ENCODE data around the gene NBPF1.
"Not testable (repeated sequence)": the region's sequence is repeated elsewhere in the genome, so short reads cannot be mapped to it uniquely, and the experiment has no call there.

NBPF1 gene

DNA sequence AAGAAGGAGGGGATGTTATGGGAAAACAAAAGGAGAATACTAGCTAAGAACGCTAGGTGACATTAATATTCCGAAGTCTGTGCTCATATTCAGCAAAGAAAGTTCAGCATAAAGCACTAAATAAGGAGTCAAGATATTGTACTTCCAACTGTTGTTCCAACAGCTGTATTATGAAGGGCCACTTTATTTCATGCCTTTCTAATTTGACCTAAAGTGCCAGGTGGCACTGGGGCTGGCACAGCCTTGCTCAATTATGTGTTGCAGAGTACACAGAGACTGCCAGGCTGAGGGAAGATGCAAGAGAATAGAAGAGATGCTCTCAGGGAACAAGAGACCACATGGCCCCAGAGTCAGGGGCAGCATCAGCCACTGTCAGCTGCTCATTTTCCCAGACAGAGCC lies 9.7 kb downstream of the NBPF1 start:
- not testable (repeated sequence) for H3K4me1 ChIP-seq (ENCODE audit: control extremely low read depth in 1 of 4, control insufficient read depth in 4 of 4, insufficient read depth in 4 of 4, low read length in 3 of 4); DNase-seq; H3K9me3 ChIP-seq (ENCODE audit: control extremely low read depth in 1 of 5, control insufficient read depth in 4 of 5, insufficient read depth in 2 of 5, low read depth in 1 of 5, low read length in 4 of 5); H3K27me3 ChIP-seq (replicated peaks in 2 of 5; ENCODE audit: control insufficient read depth in 4 of 5, insufficient read depth in 5 of 5, low read length in 4 of 5); H3K27ac ChIP-seq (ENCODE audit: insufficient read depth in 1 of 2, low read depth in 1 of 2, low read length in 2 of 2, poor library complexity in 1 of 2, severe bottlenecking in 2 of 2); H3K4me3 ChIP-seq (ENCODE audit: control insufficient read depth in 1 of 7, extremely low read depth in 1 of 7, insufficient read depth in 4 of 7, low read depth in 2 of 7, low read length in 6 of 7)
- ChIA-PET CTCF (interaction anchor here (1.0 to 2.6 kb wide), 4 partner anchors 9 to 22 kb away, joined by 3 to 7 read pairs (median 5); partner anchors contain the start of gene NBPF1), POLR2A (interaction anchor here (0.6 kb wide), 1 partner anchor 338 kb away, joined by 4 read pairs; no protein-coding TSS in a partner anchor)
- peaks cover 5 to 21% (median 8%) of the 10 kb centered on the region in 4 experiments for H3K36me3 ChIP-seq (ENCODE audit: control insufficient read depth in 4 of 4, insufficient read depth in 4 of 4, low read length in 3 of 4)
- no CpG with 5 or more reads among the region's 2 CpGs for WGBS (ENCODE audit: insufficient coverage)

DNA sequence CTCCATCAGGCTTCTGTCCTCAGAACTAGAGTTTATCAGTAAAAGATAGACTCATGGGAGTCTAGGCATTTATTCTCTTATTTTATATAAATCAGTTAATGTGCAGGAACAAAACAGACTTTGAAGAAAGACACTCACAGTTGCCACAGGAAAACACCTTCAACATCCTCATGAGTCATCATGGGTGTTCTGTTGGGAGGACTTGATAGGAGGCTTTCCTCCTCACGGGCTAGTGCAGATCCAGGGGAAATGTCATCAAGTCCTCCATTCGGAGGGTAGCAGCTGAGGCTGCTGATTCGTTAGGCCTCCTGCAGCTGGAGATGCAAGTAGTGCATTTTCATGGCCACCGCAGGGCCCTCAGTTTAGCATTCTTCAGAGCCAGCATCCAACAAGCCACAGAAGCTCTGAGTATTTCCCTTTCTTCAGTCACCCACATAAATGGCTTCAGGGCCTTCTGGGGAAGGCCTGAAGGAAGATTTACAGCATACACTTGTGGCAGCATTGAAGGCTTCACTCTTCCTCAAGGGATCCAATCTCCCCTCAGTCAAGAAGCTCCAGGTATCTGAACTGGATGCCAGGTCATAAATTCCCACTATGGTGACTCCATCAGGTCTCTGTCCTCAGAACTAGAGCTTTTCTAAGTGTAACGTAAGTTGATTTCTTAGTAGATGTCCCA lies 10.9 kb downstream of the NBPF1 start:
- peaks cover 3 to 11% (median 5%) of the 10 kb centered on the region in 4 experiments for H3K36me3 ChIP-seq (ENCODE audit: control insufficient read depth in 4 of 4, insufficient read depth in 4 of 4, low read length in 3 of 4)
- H3K27me3 ChIP-seq (replicated peaks in 2 of 5; ENCODE audit: control insufficient read depth in 4 of 5, insufficient read depth in 5 of 5, low read length in 4 of 5); H3K4me3 ChIP-seq (ENCODE audit: control insufficient read depth in 1 of 7, extremely low read depth in 1 of 7, insufficient read depth in 4 of 7, low read depth in 2 of 7, low read length in 6 of 7); H3K27ac ChIP-seq (ENCODE audit: insufficient read depth in 1 of 2, low read depth in 1 of 2, low read length in 2 of 2, poor library complexity in 1 of 2, severe bottlenecking in 2 of 2); H3K4me1 ChIP-seq (ENCODE audit: control extremely low read depth in 1 of 4, control insufficient read depth in 4 of 4, insufficient read depth in 4 of 4, low read length in 3 of 4); DNase-seq; POLR2A ChIA-PET; H3K9me3 ChIP-seq (ENCODE audit: control extremely low read depth in 1 of 5, control insufficient read depth in 4 of 5, insufficient read depth in 2 of 5, low read depth in 1 of 5, low read length in 4 of 5): not testable (repeated sequence)
- WGBS (ENCODE audit: insufficient coverage) = 100% methylated on average over 1 of the region's 5 CpGs
- CTCF ChIA-PET = interaction anchor here (1.6 to 2.6 kb wide), 2 partner anchors 10 to 19 kb away, joined by 6 to 7 read pairs; partner anchors contain the start of gene NBPF1

DNA sequence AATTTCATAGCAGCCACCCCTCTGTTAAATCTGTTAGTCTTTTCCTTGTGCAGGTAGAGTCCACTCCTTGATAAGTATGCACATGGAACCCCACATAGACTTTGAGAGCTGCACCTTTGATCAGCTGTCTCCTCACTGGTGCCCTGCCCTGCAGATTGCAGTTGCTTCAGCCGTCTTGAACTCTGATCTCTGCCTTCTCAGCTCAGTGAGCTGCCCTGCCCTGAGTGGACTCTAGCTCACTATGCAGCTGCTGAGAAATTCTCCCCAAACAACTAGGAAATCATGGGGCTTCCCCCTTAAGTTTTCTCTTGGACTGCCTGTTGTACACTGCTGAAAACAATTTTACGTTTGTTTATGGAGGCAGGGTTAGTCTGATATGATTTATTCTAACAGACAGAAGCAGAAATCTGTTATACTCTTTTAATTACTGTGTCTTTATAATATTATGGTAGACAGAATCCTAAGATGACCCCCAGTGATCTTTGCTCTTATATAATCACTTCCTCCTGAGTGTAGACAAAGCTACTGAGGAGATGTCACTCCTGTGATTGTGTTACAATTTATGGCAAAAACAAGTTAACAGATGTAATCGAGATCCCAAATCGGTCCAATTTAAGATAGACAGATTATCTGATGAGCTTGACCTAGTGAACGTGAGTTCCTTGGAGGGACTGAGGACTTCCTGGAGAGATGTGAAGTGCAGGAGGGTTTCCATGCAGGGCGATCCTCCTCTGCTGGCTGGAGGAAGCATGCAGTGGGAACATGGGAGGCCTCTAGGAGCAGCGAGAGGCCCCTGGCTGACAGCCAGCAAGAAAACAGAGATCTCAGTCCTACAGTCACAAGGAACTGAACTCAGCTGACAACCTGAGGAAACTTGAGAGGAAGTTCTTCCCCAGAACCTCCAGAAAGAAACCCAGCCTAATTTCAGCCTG lies 12.2 kb downstream of the NBPF1 start:
- H3K4me1 ChIP-seq (ENCODE audit: control extremely low read depth in 1 of 4, control insufficient read depth in 4 of 4, insufficient read depth in 4 of 4, low read length in 3 of 4); DNase-seq; H3K27me3 ChIP-seq (replicated peaks in 2 of 5; ENCODE audit: control insufficient read depth in 4 of 5, insufficient read depth in 5 of 5, low read length in 4 of 5); H3K9me3 ChIP-seq (ENCODE audit: control extremely low read depth in 1 of 5, control insufficient read depth in 4 of 5, insufficient read depth in 2 of 5, low read depth in 1 of 5, low read length in 4 of 5); H3K27ac ChIP-seq (ENCODE audit: insufficient read depth in 1 of 2, low read depth in 1 of 2, low read length in 2 of 2, poor library complexity in 1 of 2, severe bottlenecking in 2 of 2); H3K36me3 ChIP-seq (ENCODE audit: control insufficient read depth in 4 of 4, insufficient read depth in 4 of 4, low read length in 3 of 4); POLR2A ChIA-PET; H3K4me3 ChIP-seq (ENCODE audit: control insufficient read depth in 1 of 7, extremely low read depth in 1 of 7, insufficient read depth in 4 of 7, low read depth in 2 of 7, low read length in 6 of 7): not testable (repeated sequence)
- WGBS (ENCODE audit: insufficient coverage) = 55% methylated on average over 2 of the region's 7 CpGs
- CTCF ChIA-PET = interaction anchor here (1.0 to 2.6 kb wide), 6 partner anchors 8 to 106 kb away, joined by 3 to 14 read pairs (median 8); partner anchors contain the start of gene NBPF1

DNA sequence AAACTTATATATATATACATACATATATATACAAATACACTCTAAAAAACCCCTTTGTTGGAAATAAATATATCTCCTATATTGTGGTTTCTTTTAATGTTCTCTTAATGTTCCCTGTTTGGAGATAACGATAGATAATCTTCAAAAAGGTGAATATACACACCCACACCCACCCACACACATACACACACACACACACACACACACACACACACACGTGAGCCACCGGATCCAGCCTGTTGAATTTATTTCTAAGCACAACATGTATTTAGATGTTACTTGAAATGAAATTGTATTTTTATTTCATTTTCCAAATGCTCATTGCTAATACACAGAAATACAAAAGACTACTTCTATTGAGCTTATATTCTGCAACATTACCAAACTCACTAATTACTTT lies 14.0 kb downstream of the NBPF1 start:
- POLR2A ChIA-PET; DNase-seq; H3K36me3 ChIP-seq (ENCODE audit: control insufficient read depth in 4 of 4, insufficient read depth in 4 of 4, low read length in 3 of 4); H3K4me3 ChIP-seq (ENCODE audit: control insufficient read depth in 1 of 7, extremely low read depth in 1 of 7, insufficient read depth in 4 of 7, low read depth in 2 of 7, low read length in 6 of 7); H3K27ac ChIP-seq (ENCODE audit: insufficient read depth in 1 of 2, low read depth in 1 of 2, low read length in 2 of 2, poor library complexity in 1 of 2, severe bottlenecking in 2 of 2); H3K4me1 ChIP-seq (ENCODE audit: control extremely low read depth in 1 of 4, control insufficient read depth in 4 of 4, insufficient read depth in 4 of 4, low read length in 3 of 4); H3K27me3 ChIP-seq (replicated peaks in 2 of 5; ENCODE audit: control insufficient read depth in 4 of 5, insufficient read depth in 5 of 5, low read length in 4 of 5); H3K9me3 ChIP-seq (ENCODE audit: control extremely low read depth in 1 of 5, control insufficient read depth in 4 of 5, insufficient read depth in 2 of 5, low read depth in 1 of 5, low read length in 4 of 5): not testable (repeated sequence)
- CTCF ChIA-PET = interaction anchor here (1.8 to 2.5 kb wide), 4 partner anchors 10 to 108 kb away, joined by 4 to 14 read pairs (median 10); partner anchors contain the start of gene NBPF1
- WGBS (ENCODE audit: insufficient coverage) = 100% methylated on average over 1 of the region's 3 CpGs

DNA sequence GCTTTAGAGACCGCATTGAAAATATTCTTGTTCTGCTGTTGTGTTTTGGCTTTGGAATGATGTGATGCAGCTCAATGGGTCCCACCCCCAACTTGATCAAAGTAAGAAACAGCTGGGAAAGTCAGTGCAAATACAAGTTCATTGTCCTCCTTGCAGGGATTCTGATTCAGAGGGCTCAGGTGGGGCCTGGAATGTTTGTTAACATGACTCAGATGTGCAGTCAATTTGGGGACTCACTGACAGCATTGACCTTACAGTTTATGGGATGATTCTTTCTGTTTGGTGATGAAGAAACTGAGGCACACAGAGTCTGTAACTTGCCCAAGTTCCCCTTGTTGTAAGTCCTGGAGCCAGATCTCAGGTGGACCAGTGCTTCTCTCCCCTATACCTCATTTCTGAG lies 18.1 kb downstream of the NBPF1 start:
- POLR2A ChIA-PET; DNase-seq; H3K27me3 ChIP-seq (replicated peaks in 2 of 5; ENCODE audit: control insufficient read depth in 4 of 5, insufficient read depth in 5 of 5, low read length in 4 of 5); CTCF ChIA-PET; H3K9me3 ChIP-seq (ENCODE audit: control extremely low read depth in 1 of 5, control insufficient read depth in 4 of 5, insufficient read depth in 2 of 5, low read depth in 1 of 5, low read length in 4 of 5); H3K36me3 ChIP-seq (ENCODE audit: control insufficient read depth in 4 of 4, insufficient read depth in 4 of 4, low read length in 3 of 4); H3K4me1 ChIP-seq (ENCODE audit: control extremely low read depth in 1 of 4, control insufficient read depth in 4 of 4, insufficient read depth in 4 of 4, low read length in 3 of 4); H3K4me3 ChIP-seq (ENCODE audit: control insufficient read depth in 1 of 7, extremely low read depth in 1 of 7, insufficient read depth in 4 of 7, low read depth in 2 of 7, low read length in 6 of 7); H3K27ac ChIP-seq (ENCODE audit: insufficient read depth in 1 of 2, low read depth in 1 of 2, low read length in 2 of 2, poor library complexity in 1 of 2, severe bottlenecking in 2 of 2): not testable (repeated sequence)
- no CpG with 5 or more reads among the region's 1 CpG for WGBS (ENCODE audit: insufficient coverage)

DNA sequence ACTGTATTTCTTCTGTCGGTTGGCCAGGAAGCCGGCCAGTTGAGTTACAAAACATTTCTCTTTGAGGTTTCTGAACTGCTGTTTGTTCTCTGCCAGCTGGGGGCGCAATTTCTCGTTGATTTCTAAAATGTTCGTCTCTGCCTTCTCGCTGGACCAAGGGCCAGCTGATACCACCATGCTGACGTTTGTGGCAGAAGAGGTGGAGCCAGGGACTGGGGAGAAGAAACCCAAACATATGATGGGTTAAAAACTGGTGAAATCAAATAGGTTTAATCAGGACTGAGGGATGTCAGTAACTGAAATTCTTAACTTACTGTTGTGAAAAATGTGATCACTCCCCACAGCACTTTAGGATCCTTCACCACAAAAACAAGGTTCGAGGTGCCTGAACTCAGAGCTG lies 21.5 kb downstream of the NBPF1 start:
- DNase-seq; H3K27me3 ChIP-seq (replicated peaks in 2 of 5; ENCODE audit: control insufficient read depth in 4 of 5, insufficient read depth in 5 of 5, low read length in 4 of 5); H3K4me3 ChIP-seq (ENCODE audit: control insufficient read depth in 1 of 7, extremely low read depth in 1 of 7, insufficient read depth in 4 of 7, low read depth in 2 of 7, low read length in 6 of 7); H3K4me1 ChIP-seq (ENCODE audit: control extremely low read depth in 1 of 4, control insufficient read depth in 4 of 4, insufficient read depth in 4 of 4, low read length in 3 of 4); H3K36me3 ChIP-seq (ENCODE audit: control insufficient read depth in 4 of 4, insufficient read depth in 4 of 4, low read length in 3 of 4); H3K9me3 ChIP-seq (ENCODE audit: control extremely low read depth in 1 of 5, control insufficient read depth in 4 of 5, insufficient read depth in 2 of 5, low read depth in 1 of 5, low read length in 4 of 5); H3K27ac ChIP-seq (ENCODE audit: insufficient read depth in 1 of 2, low read depth in 1 of 2, low read length in 2 of 2, poor library complexity in 1 of 2, severe bottlenecking in 2 of 2): not testable (repeated sequence)
- ChIA-PET POLR2A (interaction anchor here (0.6 kb wide), 1 partner anchor 29 kb away, joined by 3 read pairs; no protein-coding TSS in a partner anchor), CTCF (interaction anchor here (0.6 to 1.9 kb wide), 4 partner anchors 17 to 312 kb away, joined by 3 to 9 read pairs (median 5); partner anchors contain the start of gene NBPF1)
- no CpG with 5 or more reads among the region's 8 CpGs for WGBS (ENCODE audit: insufficient coverage)

DNA sequence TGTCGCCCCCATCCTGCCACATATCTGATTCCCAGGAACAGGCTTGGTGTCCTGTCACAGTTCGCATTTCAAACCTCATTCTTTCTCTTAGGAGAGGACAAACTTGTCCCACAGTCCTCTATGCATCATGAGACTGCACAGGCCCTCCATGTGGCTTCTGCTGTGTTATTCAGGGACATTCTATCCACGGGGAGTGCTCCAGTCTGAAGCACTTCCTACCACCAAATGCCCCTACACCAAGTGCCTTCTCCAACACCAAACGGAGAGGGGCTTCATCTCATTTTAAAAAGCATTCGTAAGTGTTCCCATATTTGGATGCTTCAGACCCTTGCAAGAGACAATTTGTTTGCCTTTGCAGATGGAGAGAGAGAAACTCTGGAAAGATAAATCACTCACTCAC lies 25.3 kb downstream of the NBPF1 start:
- H3K9me3 ChIP-seq (ENCODE audit: control extremely low read depth in 1 of 5, control insufficient read depth in 4 of 5, insufficient read depth in 2 of 5, low read depth in 1 of 5, low read length in 4 of 5); H3K27ac ChIP-seq (ENCODE audit: insufficient read depth in 1 of 2, low read depth in 1 of 2, low read length in 2 of 2, poor library complexity in 1 of 2, severe bottlenecking in 2 of 2); H3K4me1 ChIP-seq (ENCODE audit: control extremely low read depth in 1 of 4, control insufficient read depth in 4 of 4, insufficient read depth in 4 of 4, low read length in 3 of 4); H3K4me3 ChIP-seq (ENCODE audit: control insufficient read depth in 1 of 7, extremely low read depth in 1 of 7, insufficient read depth in 4 of 7, low read depth in 2 of 7, low read length in 6 of 7); CTCF ChIA-PET; H3K27me3 ChIP-seq (replicated peaks in 2 of 5; ENCODE audit: control insufficient read depth in 4 of 5, insufficient read depth in 5 of 5, low read length in 4 of 5); POLR2A ChIA-PET; DNase-seq; H3K36me3 ChIP-seq (ENCODE audit: control insufficient read depth in 4 of 4, insufficient read depth in 4 of 4, low read length in 3 of 4): not testable (repeated sequence)
- 96% methylated on average over 4 of the region's 5 CpGs for WGBS (ENCODE audit: insufficient coverage)
